Activated T-cell treated with anti-CD3 and anti-CD28 coated beads, Interleukin-2, amount 50 U/mL, for 1 hour (primary cell): ENCODE measurements around the gene USP25.

ENCODE experiments used
- DNase-seq: peaks from one replicate; pipeline ENCODE4 v3.0.0-alpha.2; 2020

USP25 gene

DNA sequence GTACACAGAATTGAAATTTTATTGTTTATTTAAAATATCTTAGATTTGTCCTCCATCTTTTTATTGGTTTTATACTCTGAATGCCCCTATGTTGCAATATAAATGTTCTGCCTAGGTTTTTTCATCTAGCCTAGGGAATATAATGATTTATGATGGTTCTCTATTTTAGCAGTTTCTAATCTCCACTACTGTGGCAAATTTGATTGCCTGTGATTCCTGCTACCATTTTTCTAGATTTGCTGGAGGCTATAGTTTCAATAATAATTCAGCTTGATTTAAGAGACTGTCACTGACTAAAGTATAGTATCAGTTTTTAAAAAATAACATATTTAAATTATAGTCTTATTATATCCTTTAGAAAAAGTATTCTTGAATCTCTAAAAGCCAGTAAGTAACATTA, 90.5 kb downstream of the USP25 start:
- DNase-seq, result no peak

DNA sequence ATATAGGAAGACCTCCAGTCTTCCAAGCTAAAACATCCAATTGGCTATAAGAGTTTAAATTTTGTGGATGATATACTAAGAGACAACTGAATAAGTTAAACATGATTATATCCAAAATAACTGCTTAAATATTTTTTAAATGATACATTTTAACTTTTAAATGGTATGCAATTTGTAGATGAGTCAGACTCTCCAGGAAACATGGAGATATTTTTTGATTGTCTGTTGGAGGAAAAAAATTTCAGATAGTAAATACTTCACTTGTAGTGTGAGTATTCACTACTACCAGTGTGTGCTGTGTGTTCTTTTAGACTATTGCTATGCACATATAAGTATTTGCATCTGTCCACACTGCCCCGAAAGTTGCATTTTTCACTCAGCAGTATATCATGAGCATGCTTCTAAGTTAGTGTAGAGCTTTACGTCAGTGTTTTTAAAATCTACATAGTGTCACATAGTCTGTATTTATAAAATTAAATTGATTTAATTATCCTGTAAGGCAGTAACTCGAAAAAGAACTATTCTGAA, 91.1 kb downstream of the USP25 start:
- DNase-seq, result no peak

DNA sequence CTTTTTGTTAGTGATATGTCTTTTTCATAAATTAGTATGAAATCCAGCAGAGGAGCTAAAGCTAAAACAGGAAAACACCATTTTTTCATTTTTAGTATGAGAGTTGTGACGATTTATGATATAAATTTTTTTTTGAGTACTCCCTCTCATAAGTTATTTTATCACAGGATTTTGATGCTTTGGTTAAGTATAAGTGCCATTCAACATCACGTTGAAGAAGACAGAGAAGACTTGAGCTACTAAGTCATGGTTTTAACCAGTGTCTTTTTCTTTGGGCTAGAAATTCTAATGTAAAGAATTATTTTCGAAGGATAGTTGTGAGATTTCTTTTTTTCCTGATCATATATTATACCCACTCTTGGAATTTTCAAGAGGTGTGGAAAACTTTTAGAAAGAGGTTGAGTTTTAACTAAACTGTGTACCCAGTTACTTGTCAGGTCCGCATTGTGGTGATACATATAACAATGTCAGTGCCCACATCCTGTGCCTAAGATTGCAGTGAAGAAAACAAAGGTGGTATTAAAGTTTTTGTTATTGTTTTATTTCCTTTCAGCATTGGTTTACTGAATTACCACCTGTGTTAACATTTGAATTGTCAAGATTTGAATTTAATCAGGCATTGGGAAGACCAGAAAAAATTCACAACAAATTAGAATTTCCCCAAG, 93.8 kb downstream of the USP25 start:
- no peak for DNase-seq

DNA sequence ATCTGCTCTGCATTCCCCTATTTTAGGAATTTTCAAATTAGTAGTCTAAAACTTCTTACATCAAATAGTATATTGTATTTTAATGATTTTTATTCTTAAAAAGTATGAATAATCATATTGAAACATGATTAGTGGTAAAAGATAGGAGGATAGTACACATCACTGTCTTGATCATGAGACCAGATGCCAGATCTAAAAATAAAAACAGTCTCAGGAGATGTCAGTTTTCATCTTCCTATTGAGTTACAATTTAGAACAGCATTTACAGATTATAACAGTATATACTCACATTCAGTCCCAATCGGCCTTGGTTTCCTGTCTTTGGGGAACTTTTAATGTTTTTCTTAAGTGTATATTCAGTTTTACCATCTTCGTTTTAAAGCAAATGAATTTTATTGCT, 95.9 kb downstream of the USP25 start:
- no peak for DNase-seq

DNA sequence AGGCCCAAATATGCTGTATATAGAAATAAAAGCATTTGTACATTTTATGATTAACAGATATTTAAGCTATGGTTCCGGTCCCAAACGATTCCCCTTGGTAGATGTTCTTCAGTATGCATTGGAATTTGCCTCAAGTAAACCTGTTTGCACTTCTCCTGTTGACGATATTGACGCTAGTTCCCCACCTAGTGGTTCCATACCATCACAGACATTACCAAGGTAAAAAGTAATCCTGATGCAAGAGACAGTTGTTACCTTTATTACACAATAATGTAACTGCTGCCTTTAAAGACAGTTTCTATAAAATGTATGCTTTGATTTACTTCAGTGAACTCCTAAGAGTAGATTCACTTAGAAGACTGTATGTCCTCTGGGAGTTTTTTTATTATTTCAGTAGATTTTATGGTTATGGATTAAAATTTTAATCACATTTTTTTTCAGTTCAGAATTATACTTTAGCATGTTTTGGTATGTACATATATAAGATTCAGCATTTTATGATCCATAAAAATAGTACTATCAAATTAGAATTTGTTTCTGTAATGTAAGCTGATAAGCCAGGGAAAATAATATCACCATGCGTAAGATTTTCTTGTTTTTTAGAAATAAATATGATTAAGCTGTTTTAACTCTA, 96.5 kb downstream of the USP25 start:
- no peak for DNase-seq

DNA sequence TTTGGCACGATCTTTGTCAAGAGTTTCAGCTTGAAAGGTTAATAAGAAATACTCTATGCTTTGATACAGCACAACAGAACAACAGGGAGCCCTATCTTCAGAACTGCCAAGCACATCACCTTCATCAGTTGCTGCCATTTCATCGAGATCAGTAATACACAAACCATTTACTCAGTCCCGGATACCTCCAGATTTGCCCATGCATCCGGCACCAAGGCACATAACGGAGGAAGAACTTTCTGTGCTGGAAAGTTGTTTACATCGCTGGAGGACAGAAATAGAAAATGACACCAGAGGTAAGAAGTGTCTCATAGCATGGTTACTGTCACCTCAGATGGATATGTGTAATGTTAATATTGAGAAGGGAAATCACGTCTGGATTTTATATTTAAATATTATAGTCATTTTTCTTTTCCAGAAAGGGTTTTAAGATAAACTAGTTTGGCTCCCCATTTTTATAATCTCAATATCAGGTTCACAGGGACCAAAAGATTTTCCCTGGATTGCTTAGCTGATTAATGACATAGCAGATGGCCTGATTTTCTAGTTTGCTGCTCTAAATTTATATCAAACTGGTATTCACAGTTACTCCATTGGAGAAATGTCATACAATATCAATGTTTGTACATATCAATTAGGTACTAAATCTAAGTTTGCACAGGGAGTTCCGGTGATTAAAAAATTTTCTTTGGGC, 97.3 kb downstream of the USP25 start:
- DNase-seq, result no peak

DNA sequence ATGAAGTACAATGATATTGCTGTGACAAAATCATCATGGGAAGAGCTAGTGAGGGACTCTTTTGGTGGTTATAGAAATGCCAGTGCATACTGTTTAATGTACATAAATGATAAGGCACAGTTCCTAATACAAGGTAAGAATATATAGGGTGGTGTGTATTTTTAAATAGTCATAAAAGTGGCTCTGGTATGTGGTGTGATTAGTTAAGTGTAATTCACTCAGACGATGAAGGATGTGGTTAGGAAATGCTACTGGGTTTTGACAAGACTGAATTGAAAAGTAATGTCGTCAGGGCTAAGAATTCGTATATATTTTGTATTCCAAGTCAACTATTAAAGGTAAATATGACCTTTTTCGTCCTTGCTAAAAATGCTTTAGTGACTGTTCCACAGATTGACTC, 101.7 kb downstream of the USP25 start:
- DNase-seq, result no peak

DNA sequence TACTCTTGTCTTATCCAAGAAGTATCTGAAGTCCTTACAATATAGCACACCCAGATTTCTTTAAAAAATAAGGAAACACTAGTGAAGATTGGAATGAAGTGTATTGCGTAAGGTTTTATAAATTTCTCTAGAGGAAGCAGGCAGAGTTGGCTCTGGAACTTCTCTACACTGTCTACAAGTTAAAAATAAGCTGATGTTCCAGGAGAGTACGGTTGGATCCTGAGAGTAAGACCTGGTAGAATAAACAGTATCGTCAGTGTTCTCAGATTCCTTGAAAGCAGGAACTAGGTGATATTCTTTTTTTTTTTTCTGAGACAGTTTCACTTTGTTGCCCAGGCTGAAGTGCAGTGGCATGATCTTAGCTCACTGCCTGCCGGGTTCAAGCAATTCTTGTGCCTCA, 107.9 kb downstream of the USP25 start:
- no peak for DNase-seq

DNA sequence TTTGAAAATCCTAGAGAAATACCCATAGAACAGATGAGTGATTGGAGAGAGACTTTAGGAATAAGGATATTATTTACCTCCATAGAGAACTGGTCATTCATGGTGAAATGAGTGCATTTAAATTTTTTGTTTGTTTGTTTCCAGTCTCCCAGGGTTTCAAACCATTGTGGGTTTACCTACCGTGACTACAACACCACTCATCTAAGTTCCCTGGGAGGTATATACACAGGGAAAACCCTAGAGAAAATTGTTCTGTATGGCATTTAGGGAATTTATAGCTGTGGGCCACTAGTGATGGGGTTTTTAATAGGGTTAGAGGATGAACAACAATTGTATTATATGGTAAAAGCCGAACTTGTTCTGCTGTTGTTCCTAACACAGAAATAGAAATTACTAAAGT, 109.2 kb downstream of the USP25 start:
- no peak for DNase-seq

DNA sequence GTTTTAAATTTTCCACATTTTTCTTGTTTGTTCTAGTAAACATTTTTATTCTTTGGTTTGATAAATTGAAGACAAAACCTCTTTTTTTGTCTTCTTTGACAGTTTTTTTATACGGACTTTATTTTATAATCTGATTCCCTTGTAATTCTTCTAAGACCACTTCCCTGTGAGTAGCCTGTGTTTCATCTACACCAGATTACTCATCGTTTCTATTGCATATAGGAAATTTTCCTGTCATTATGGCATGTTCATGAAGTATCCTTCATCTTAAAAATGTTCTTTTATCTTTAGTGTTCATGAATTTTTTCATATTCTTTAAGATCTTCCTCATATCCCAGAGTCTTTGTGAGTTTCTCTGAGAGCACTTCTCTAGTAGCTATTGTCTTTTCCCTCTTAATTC, 109.8 kb downstream of the USP25 start:
- DNase-seq, result no peak

DNA sequence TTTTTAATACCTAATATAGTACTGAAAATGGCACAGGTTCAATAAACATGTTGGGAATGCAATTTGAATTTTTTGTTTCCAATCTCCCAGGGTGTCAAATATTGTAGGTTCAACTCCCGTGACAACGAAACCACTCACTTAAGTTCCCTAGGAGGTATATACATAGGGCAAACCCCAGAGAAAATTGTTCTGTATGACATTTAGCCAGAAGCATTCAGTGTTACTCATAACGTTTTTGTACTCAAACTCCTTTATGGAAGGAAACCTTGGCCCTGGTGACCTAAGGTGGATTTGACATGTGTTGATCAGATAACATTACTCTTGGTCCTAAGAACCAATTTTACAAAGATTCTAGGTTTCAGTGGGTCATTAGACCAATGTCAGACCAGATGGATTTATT, 110.6 kb downstream of the USP25 start:
- DNase-seq, result no peak

DNA sequence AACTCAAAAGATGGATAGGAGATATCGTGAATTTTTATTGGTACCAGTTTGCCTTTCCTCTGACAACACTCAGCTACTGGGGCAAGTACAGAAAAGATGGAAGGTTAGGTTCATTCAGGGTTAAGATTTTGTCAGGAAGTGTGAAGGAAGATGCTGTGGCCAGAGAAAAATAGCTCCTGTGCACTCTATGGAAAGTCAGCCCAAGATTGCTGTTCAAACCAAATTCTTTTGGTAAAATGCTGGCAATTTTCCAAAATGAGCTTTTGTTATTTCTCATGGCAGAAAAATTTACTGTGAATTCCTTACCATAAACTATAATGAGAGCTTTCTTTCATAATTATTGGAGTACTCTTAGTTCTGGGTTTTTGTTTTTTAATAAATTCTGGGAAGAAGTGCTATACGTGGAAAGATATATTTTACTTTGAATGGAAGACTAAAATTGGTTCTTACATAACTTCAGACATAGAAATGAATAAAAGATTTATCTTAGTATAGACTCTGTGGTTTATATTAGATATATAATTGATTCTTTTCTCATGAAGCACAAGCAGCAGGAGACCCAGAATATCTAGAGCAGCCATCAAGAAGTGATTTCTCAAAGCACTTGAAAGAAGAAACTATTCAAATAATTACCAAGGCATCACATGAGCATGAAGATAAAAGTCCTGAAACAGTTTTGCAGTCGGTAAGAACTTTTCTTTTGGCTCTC, 112.2 kb downstream of the USP25 start:
- DNase-seq, result no peak

DNA sequence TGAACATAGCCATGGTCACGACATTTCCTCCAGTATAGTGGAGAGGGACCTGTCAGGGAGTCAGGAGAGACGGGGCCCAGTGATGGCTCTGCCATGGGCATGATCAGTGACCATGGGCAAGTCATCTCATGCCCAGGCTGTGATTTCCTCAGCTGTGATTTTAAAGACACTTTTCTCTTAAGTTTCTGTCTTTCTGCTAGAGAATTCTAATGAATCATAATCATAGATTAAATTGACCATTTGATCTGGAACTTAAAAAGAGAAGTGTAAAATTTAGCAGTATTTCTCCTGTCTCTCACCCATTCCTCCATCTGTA, 112.7 kb downstream of the USP25 start:
- no peak for DNase-seq

DNA sequence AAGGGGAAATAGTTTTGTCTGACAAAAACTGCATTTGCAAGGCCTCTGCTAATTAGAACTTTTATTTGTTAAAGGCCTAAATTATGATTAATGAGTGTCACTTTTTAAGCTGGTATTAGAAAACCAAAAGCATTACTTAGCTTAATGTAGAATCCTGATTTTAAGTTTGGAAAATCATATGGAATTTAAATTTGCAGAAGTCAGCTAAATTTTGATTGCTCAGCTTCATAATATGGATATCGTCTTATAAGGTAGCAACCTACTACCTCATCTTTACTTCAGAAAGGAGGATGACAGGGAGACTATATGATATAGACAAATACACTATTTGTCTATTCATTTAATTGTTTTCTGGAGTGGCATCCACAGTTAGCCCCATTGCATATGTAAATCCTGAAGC, 114.0 kb downstream of the USP25 start:
- DNase-seq, result no peak

DNA sequence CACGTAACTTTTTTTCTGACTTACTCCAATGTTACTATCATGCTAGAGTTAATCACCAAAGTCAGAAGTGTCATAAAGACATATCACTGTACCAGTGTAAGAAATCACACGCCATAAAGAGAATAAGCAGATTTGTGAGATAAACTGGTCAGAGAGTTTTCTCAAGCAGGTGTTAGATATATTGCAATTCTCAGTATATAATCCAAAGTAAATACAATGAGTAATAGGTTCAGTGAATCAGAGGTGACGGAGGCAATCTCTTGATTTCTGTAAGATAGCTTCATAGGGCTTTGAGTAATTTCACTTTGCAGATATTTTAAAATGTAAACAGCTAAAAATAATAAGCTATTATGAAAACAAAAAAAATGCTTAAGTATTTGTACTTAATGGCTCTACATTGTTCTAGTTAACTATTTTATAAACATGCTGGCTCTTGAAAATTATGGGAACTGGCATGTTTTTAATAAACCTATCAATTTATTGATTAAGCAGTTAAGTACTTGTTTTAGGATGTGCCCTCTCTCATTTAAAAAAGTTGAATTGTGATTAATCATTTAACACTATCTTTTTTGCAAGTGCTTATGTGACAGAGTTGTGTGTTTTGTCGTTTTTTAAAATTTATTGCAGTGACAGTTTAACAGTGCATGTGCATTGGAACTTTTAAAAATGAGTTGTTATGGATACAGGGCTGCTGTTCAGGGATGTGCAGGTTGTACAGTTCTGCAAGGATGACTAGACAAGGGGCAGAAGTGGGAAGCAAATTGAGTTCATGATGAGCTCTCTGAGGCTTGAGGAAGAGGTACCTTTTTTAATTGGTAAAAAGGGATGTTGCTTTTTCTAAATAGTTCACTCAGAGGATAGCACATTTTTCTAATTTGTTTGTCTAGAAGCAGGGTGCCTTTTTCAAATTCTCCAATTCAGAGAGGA, 119.1 kb downstream of the USP25 start:
- DNase-seq, result no peak

DNA sequence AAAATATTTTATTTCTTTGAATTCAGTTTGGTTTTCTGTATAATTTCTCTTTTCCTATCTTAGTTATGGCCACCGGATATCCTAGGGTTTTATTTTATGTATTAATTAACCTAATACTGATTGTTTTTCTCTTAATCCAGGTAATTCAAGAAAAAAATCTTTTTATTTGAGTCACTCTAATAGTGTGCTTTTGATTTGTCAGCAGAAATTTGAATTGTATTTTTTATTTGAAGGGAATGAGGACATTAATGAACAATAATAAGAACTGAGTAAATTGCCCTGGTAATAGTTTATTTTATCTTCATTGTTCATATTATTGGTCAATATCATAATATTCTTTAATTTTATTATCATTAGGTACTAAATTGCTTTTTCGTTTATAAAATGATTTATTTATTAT, 120.1 kb downstream of the USP25 start:
- DNase-seq, result no peak

DNA sequence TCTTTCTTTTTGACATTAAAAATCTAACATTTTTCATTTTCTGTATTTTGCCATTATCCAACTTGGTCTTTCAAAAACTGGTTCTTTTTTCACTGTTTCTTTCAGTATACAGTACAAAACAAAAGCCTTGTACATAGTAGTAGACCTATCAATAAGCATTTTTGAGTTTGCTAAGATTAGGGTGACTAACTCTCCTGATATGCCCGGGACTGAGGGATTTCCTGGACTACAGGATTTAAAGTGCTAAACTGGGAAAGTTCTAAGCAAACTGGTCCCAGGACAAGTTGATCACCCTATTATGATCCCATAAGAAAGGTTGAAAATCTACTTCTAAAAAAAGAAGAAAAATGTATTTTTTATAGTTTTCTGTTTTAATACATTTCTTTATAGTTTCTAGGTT, 120.9 kb downstream of the USP25 start:
- DNase-seq, result no peak

DNA sequence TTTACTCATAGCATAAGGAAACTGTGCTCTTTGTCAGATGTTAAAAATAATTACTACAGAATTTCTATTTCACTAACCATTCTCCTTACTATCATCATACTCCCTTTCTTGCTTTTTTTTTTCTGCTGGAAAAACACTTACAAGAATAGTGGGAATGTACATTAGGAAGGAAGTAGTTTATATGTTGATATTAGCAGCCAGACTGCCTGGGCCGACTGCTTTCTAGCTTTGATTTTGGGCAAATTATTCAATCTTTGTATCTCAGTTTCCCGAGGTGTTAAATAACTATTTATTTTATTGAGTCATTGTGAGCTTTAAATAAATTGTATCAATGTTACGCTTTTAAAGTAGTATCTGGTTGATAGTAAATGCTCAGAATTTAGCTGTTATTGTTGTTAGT, 122.4 kb downstream of the USP25 start:
- no peak for DNase-seq

DNA sequence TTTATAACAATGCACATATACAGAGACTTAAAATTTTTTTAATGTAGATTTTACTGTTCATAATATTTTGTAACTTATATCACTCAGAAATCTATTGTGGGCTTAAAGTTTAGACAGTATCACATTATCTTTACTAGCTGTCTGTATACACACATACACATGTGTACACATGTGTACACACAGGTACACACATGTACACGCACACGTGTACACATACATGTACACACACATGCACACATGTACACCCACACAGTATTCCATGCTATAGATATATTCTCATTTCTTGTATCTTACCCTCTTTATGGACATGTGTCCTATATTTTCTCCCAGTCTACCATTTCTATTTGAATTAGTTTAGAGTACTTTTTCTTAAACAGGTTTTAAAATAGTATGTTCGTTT, 123.3 kb downstream of the USP25 start:
- DNase-seq, result no peak

DNA sequence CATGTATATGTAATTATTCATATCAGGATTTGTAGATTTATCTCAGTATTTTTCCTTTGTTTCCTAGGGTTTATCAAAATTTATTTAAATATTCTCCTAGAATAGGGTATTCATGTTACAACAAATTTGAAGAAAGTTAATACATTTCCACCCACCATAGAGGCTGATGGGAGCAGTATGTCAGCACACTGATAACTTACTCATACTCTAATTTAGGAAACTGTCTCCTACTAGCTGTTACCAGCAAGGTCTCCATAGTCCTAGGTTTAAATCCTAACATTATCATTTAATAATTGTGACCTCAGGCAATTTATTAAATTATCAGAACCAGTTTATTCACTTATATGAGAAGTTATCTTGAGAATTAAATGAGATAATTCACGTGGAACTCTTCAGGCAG, 127.0 kb downstream of the USP25 start:
- no peak for DNase-seq

DNA sequence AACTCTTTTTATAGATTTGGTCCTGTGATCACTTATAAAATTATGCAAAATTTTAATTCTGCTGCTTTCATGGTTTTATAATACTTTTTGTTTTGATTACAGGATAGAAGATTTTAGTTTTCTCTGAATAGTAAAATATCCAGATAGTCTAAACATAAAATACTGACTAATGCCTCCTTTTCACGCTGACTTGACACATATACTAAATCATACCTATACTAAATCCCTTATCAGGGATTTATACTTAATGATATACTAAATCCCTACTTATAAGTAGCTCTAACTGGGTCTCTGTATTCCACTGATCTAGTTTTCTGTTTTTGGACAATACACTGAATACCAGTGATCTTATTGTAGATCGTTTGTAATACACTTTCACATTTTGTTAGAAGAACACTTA, 128.0 kb downstream of the USP25 start:
- no peak for DNase-seq

DNA sequence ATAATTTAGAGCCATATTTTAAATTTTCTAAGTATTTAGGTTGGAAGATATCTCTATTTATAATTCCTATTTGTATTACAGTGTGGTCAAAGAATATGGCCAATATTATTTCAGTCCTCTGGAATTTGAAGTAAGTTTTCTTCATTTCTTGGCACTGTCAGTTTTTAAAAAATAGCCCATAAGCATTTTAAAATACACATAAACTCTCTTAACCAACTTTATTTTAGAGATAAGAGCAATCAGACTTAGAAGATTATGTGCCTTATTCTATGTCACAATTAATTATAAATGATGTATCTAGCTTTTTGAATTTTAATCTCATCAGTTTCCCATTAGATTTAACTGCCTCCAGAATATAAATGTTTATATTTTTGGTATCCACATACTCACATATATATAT, 130.8 kb downstream of the USP25 start:
- DNase-seq, result no peak

DNA sequence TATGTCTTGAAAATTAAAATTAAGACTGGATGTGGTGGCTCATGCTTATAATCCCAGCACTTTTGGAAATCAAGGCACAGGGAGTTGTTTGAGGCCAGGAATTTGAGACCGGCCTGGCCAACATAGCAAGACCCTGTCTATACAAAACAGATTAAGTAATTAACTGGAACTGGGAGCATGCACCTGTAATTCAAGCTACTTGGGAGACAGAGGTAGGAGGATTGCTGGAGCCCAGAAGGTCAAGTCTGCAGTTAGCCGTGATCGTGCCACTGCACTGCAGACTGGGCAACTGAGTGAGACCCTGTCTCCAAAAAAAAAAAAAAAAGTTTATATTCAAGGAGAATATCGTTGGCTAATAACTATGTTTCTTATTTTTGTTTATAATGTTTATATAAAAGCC, 139.2 kb downstream of the USP25 start:
- no peak for DNase-seq
